Prostate gland (tissue), 2 donors: ENCODE measurements around the gene SPTBN1. TPM values are rescaled to one million over a fixed set of nuclear protein-coding genes. Genes with fewer than 3 reads are reported as not detected.

Experiments used
- DNase-seq: peaks from one replicate; pipeline ENCODE4 v3.0.0-alpha.2; 2019; ENCODE audit warnings: low spot score
- H3K27ac ChIP-seq, 2 donors: fragments of 200-600 bp; sonication (generic); 2 replicates each; pipeline ENCODE4 v1.5.1; 2017 to 2019
- H3K27me3 ChIP-seq: fragments of 200-600 bp; sonication (generic); replicated peaks from 2 replicates; pipeline ENCODE4 v1.5.1; 2019; ENCODE audit not compliant: insufficient read depth
- H3K36me3 ChIP-seq, 2 donors: fragments of 200-600 bp; sonication (generic); 1 replicate in 1 of 2; 2 replicates in 1 of 2; pipeline versions ENCODE4 v1.5.1 to v1.8.1; 2017 to 2019
- H3K4me1 ChIP-seq: fragments of 200-600 bp; sonication (generic); replicated peaks from 2 replicates; pipeline ENCODE4 v1.5.1; 2019
- H3K4me3 ChIP-seq, 2 donors: fragments of 200-600 bp; sonication (generic); 2 replicates each; pipeline ENCODE4 v1.5.1; 2017 to 2019
- H3K9me3 ChIP-seq: fragments of 200-600 bp; sonication (generic); 2 replicates; pipeline ENCODE4 v1.5.1; 2017
- CTCF ChIP-seq, 4 experiments: fragments of 200-600 bp in 2 of 4; fragments of 450-650 bp in 2 of 4; sonication (generic) in 2 of 4; IDR thresholded peaks; 1 replicate in 3 of 4; 2 replicates in 1 of 4; pipeline ENCODE4 v1.5.1; 2016 to 2019; ENCODE audit warnings: antibody characterized with exemption in 4 of 4, mild to moderate bottlenecking in 2 of 4, moderate library complexity in 2 of 4
- POLR2A ChIP-seq: fragments of 450-650 bp; IDR thresholded peaks from one replicate; pipeline ENCODE4 v1.6.1; 2016; ENCODE audit warnings: antibody characterized with exemption, mild to moderate bottlenecking
- POLR2AphosphoS5 ChIP-seq: sonication (generic); formaldehyde crosslinking; IDR thresholded peaks from one replicate; pipeline ENCODE4 v1.6.1; 2017; ENCODE audit warnings: antibody characterized with exemption
- WGBS: methylation state at CpG from one replicate; pipeline ENCODE4 v1.1.5; 2018; 5-methylcytosine and 5-hydroxymethylcytosine counted together
- intact Hi-C: fragments of 100-400 bp; cut with DNase I; formaldehyde crosslinking; loops from one replicate; pipeline ENCODE4 v1.14.2; 2022
- total RNA-seq, 2 donors: library from RNA; depleted of rRNA; stranded (reverse); fragments of >200 nt; gene quantifications; one replicate each; pipeline ENCODE4 v1.1.0, GENCODE V29; 2016

The SPTBN1 gene
- total RNA-seq, 2 donors from 2014 or later, result 146 to 348 TPM

- WGBS, result 25% methylated on average over 5 of the region's 5 CpGs
- Histone ChIP-seq H3K27me3 (no peaks in the 10 kb centered on the region), H3K36me3 (no peaks in the 10 kb centered on the region), H3K27ac (no peak overlapping the region), H3K9me3 (no peaks in the 10 kb centered on the region), H3K4me1 (no peaks in the 10 kb centered on the region), H3K4me3 (no peak overlapping the region)
- intact Hi-C loops, result no loop called here
- TF ChIP-seq CTCF (IDR thresholded peaks at IDR 0.05) (peak; percentile 29 to 75 (median 68)), POLR2AphosphoS5 (peak; percentile 23), POLR2A (no peak)
- DNase-seq, result peak; percentile 58
Observed at GRCh38 chr2:54522624-54523281, 66.6 kb downstream of the SPTBN1 start.

- Histone ChIP-seq H3K27ac (no peak overlapping the region), H3K4me1 (no peaks in the 10 kb centered on the region), H3K36me3 (no peaks in the 10 kb centered on the region), H3K27me3 (no peaks in the 10 kb centered on the region), H3K4me3 (no peak overlapping the region), H3K9me3 (no peaks in the 10 kb centered on the region)
- WGBS, result 63% methylated on average over 4 of the region's 4 CpGs
- no peak for DNase-seq
- intact Hi-C loops, result no loop called here
- TF ChIP-seq CTCF (IDR thresholded peaks at IDR 0.05) (no peak), POLR2AphosphoS5 (no peak), POLR2A (no peak)
Observed at GRCh38 chr2:54523324-54523959, 67.3 kb downstream of the SPTBN1 start.

- Histone ChIP-seq H3K9me3 (no peaks in the 10 kb centered on the region), H3K4me3 (no peak overlapping the region), H3K27ac (no peak overlapping the region), H3K27me3 (no peaks in the 10 kb centered on the region), H3K36me3 (no peaks in the 10 kb centered on the region), H3K4me1 (no peaks in the 10 kb centered on the region)
- WGBS, result 78% methylated on average over 13 of the region's 13 CpGs
- intact Hi-C loops, result no loop called here
- no peak for TF ChIP-seq CTCF (IDR thresholded peaks at IDR 0.05)
- TF ChIP-seq POLR2AphosphoS5, result no peak
- no peak for TF ChIP-seq POLR2A
- no peak for DNase-seq
Observed at GRCh38 chr2:54524226-54524991, 68.3 kb downstream of the SPTBN1 start.

- H3K27me3 ChIP-seq, result no peaks in the 10 kb centered on the region
- intact Hi-C loops, result no loop called here
- no peak for TF ChIP-seq POLR2AphosphoS5
- TF ChIP-seq POLR2A, result no peak
- TF ChIP-seq CTCF (IDR thresholded peaks at IDR 0.05), result no peak
- H3K4me3 ChIP-seq, result no peak overlapping the region
- no peaks in the 10 kb centered on the region for H3K36me3 ChIP-seq
- DNase-seq, result no peak
- no peaks in the 10 kb centered on the region for H3K4me1 ChIP-seq
- 95% methylated on average over 9 of the region's 9 CpGs for WGBS
- no peak overlapping the region for H3K27ac ChIP-seq
- no peaks in the 10 kb centered on the region for H3K9me3 ChIP-seq
Observed at GRCh38 chr2:54525321-54525720, 69.2 kb downstream of the SPTBN1 start.
